Mucosa of rectum (tissue), 2 donors: ENCODE measurements around the gene OTOP2.

Experiments used
- H3K27ac ChIP-seq, 2 donors: one replicate each; pipeline ENCODE4 v1.7.0; 2013; ENCODE audit warnings: inconsistent platforms in 2 of 2, low read depth in 2 of 2, low read length in 2 of 2
- H3K27me3 ChIP-seq, 2 donors: one replicate each; pipeline ENCODE4 v1.7.0; 2013; ENCODE audit warnings: low read length in 2 of 2; ENCODE audit not compliant: control insufficient read depth in 2 of 2, insufficient read depth in 2 of 2
- H3K36me3 ChIP-seq, 2 donors: one replicate each; pipeline ENCODE4 v1.7.0; 2013; ENCODE audit warnings: low read length in 2 of 2; ENCODE audit not compliant: control insufficient read depth in 2 of 2, insufficient read depth in 2 of 2
- H3K4me1 ChIP-seq, 2 donors: one replicate each; pipeline ENCODE4 v1.7.0; 2013; ENCODE audit warnings: low read length in 2 of 2, mild to moderate bottlenecking in 1 of 2; ENCODE audit not compliant: control insufficient read depth in 2 of 2, insufficient read depth in 2 of 2
- H3K4me3 ChIP-seq, 2 donors: one replicate each; pipeline ENCODE4 v1.7.0; 2013; ENCODE audit warnings: low read length in 2 of 2
- H3K9ac ChIP-seq, 2 donors: one replicate each; pipeline ENCODE4 v1.7.0; 2013; ENCODE audit warnings: low read length in 2 of 2, low read depth in 1 of 2, mild to moderate bottlenecking in 1 of 2
- H3K9me3 ChIP-seq, 2 donors: one replicate each; pipeline ENCODE4 v1.7.0; 2013; ENCODE audit warnings: low read length in 2 of 2; ENCODE audit not compliant: control insufficient read depth in 2 of 2
- donor health status: healthy.
- donor health status: Normal muscosa, but diverticular disease.

OTOP2 gene

DNA sequence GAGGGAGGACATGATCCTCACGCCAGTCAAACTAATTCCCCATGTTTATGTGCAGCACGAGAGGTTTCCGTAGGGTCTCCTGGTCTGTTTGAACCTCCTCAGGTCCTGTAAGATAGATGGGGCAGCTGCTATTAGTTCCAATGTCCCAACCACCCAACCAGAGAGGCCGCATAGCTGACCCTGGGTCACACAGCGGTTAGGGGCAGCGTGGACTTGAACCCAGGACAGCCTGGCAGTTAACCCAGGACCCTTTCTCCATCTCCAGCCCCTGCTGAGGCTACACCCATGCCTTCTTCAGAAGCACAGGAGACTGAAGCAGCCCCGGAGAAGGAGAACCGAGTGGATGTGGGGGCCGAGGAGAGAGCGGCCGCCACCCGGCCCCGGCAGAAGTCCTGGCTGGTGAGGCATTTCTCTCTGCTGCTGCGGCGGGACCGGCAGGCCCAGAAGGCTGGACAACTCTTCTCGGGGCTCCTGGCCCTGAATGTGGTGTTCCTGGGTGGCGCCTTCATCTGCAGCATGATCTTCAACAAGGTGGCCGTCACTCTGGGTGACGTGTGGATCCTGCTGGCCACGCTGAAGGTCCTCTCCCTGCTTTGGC lies 17.2 kb downstream of the OTOP2 start:
- Histone ChIP-seq H3K9ac (no peak overlapping the region), H3K36me3 (no peaks in the 10 kb centered on the region), H3K9me3 (no peaks in the 10 kb centered on the region), H3K4me1 (no peaks in the 10 kb centered on the region), H3K27me3 (peaks cover 26 to 36% of the 10 kb centered on the region in 2 donors), H3K4me3 (no peak overlapping the region), H3K27ac (no peak overlapping the region)

GRCh38 chr17:74943808-74944522 lies 19.9 kb downstream of the OTOP2 start:
- Histone ChIP-seq H3K36me3 (no peaks in the 10 kb centered on the region), H3K27ac (no peak overlapping the region), H3K9ac (no peak overlapping the region), H3K4me3 (no peak overlapping the region), H3K27me3 (peaks cover 14 to 26% of the 10 kb centered on the region in 2 donors), H3K4me1 (no peaks in the 10 kb centered on the region), H3K9me3 (no peaks in the 10 kb centered on the region)

GRCh38 chr17:74945543-74945942 lies 21.5 kb downstream of the OTOP2 start:
- H3K9ac ChIP-seq, result no peak overlapping the region
- no peak overlapping the region for H3K27ac ChIP-seq
- H3K36me3 ChIP-seq, result no peaks in the 10 kb centered on the region
- no peaks in the 10 kb centered on the region for H3K4me1 ChIP-seq
- no peak overlapping the region for H3K4me3 ChIP-seq
- peaks cover 12 to 20% of the 10 kb centered on the region in 2 donors for H3K27me3 ChIP-seq
- no peaks in the 10 kb centered on the region for H3K9me3 ChIP-seq

DNA sequence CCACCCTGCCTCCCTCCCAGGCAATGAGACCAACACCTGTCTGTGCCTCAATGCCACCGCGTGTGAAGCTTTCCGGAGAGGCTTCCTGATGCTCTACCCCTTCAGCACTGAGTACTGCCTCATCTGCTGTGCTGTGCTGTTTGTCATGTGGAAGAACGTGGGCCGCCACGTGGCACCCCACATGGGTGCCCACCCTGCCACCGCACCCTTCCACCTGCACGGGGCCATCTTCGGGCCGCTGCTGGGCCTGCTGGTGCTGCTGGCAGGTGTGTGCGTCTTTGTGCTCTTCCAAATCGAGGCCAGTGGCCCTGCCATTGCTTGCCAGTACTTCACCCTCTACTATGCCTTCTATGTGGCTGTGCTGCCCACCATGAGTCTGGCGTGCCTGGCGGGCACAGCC lies 22.6 kb downstream of the OTOP2 start:
- Histone ChIP-seq H3K36me3 (no peaks in the 10 kb centered on the region), H3K27ac (no peak overlapping the region), H3K4me3 (no peak overlapping the region), H3K27me3 (peaks cover 12 to 13% of the 10 kb centered on the region in 2 donors), H3K4me1 (peaks cover 0 to 3% of the 10 kb centered on the region in 2 donors), H3K9ac (no peak overlapping the region), H3K9me3 (no peaks in the 10 kb centered on the region)

DNA sequence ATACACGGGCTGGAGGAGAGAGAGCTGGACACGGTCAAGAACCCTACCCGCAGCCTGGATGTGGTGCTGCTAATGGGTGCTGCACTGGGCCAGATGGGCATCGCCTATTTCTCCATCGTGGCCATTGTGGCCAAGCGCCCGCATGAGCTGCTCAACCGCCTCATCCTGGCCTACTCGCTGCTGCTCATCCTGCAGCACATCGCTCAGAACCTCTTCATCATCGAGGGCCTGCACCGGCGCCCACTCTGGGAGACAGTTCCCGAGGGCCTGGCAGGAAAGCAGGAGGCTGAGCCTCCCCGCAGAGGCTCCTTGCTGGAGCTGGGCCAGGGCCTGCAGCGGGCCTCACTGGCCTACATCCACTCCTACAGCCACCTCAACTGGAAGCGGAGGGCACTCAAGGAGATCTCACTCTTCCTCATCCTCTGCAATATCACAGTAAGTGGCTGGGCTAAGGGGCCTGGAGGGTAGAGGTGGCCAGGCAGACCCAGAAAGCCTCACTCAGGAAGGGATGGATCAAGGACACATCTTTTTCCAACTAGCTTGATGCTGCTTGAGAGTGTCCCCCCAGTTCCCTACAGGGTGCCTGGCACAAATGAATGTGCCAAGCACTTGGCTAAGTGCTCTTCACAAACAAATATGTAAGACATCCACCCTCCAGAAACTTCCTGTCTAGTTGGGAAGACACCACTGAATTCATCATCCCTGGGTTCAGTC lies 23.1 kb downstream of the OTOP2 start:
- Histone ChIP-seq H3K4me3 (no peak overlapping the region), H3K9me3 (no peaks in the 10 kb centered on the region), H3K27me3 (peaks cover 9 to 12% of the 10 kb centered on the region in 2 donors), H3K4me1 (peaks cover 0 to 5% of the 10 kb centered on the region in 2 donors), H3K9ac (no peak overlapping the region), H3K36me3 (no peaks in the 10 kb centered on the region), H3K27ac (no peak overlapping the region)

GRCh38 chr17:74949455-74950115 lies 25.5 kb downstream of the OTOP2 start:
- Histone ChIP-seq H3K4me1 (peaks cover 6 to 23% of the 10 kb centered on the region in 2 donors), H3K9me3 (no peaks in the 10 kb centered on the region), H3K27ac (no peak overlapping the region), H3K9ac (no peak overlapping the region), H3K4me3 (no peak overlapping the region), H3K36me3 (peaks cover 0 to 2% of the 10 kb centered on the region in 2 donors), H3K27me3 (peaks cover 4 to 7% of the 10 kb centered on the region in 2 donors)

- peaks cover 6 to 23% of the 10 kb centered on the region in 2 donors for H3K4me1 ChIP-seq
- no peaks in the 10 kb centered on the region for H3K9me3 ChIP-seq
- no peak overlapping the region for H3K4me3 ChIP-seq
- peaks cover 0 to 2% of the 10 kb centered on the region in 2 donors for H3K36me3 ChIP-seq
- peaks cover 4 to 5% of the 10 kb centered on the region in 2 donors for H3K27me3 ChIP-seq
- H3K27ac ChIP-seq, result no peak overlapping the region
- H3K9ac ChIP-seq, result no peak overlapping the region
Observed at GRCh38 chr17:74950207-74950606, 26.1 kb downstream of the OTOP2 start.

- Histone ChIP-seq H3K4me1 (peaks cover 6 to 23% of the 10 kb centered on the region in 2 donors), H3K36me3 (peaks cover 0 to 2% of the 10 kb centered on the region in 2 donors), H3K27me3 (peaks cover 0 to 4% of the 10 kb centered on the region in 2 donors), H3K9ac (no peak overlapping the region), H3K4me3 (no peak overlapping the region), H3K27ac (no peak overlapping the region), H3K9me3 (no peaks in the 10 kb centered on the region)
Observed at GRCh38 chr17:74951065-74951464, 27.0 kb downstream of the OTOP2 start.

- Histone ChIP-seq H3K9ac (no peak overlapping the region), H3K36me3 (peaks cover 0 to 2% of the 10 kb centered on the region in 2 donors), H3K9me3 (no peaks in the 10 kb centered on the region), H3K27ac (peak overlapping the region in 1 of 2 donors; percentile 74), H3K4me1 (peaks cover 6 to 23% of the 10 kb centered on the region in 2 donors), H3K4me3 (no peak overlapping the region), H3K27me3 (peaks cover 0 to under 1% of the 10 kb centered on the region in 2 donors)
Observed at GRCh38 chr17:74951680-74952421, 27.8 kb downstream of the OTOP2 start.
